ENCODE results near the gene VWDE. TPM values are rescaled to one million over a fixed set of nuclear protein-coding genes. Genes with fewer than 3 reads are reported as not detected.

Gene VWDE
- total and polyA plus RNA-seq, 2 of the 8 experiments (the other 6 are each of a cell fraction or from before 2014, with no cell fraction given), result 11.0 to 21.2 TPM

- TF ChIP-seq HDAC6 (IDR thresholded peaks at IDR 0.05; ENCODE audit: low read depth, low read length) (no peak), SIX5 (IDR thresholded peaks at IDR 0.05; ENCODE audit: low read depth, low read length) (no peak), CEBPB (IDR thresholded peaks at IDR 0.05; ENCODE audit: low read depth, low read length) (no peak), SP4 (IDR thresholded peaks at IDR 0.05; ENCODE audit: low read length) (no peak), JUND (IDR thresholded peaks at IDR 0.05; ENCODE audit: low read length) (no peak), CREB1 (IDR thresholded peaks at IDR 0.05) (no peak), MAFK (IDR thresholded peaks at IDR 0.05; ENCODE audit: low read depth, low read length) (no peak), SUZ12 (IDR thresholded peaks at IDR 0.05; ENCODE audit: low read length) (no peak), GABPA (IDR thresholded peaks at IDR 0.05; ENCODE audit: borderline replicate concordance, insufficient read depth, low read length) (no peak), RAD21 (IDR thresholded peaks at IDR 0.05 in 1 of 2, conservative IDR thresholded peaks at IDR 0.05 in 1 of 2; ENCODE audit: low read depth in 2 of 2, low read length in 2 of 2) (no peak), POLR2AphosphoS5 (IDR thresholded peaks at IDR 0.05; ENCODE audit: low read depth, low read length) (no peak), TAF7 (optimal IDR thresholded peaks at IDR 0.05; ENCODE audit: borderline replicate concordance, low read depth, low read length) (no peak), EGR1 (IDR thresholded peaks at IDR 0.05; ENCODE audit: borderline replicate concordance, low read depth, low read length) (no peak)
Measured at GRCh38 chr7:12369072-12369471, 34.6 kb downstream of the VWDE start (continued).

Measured in H1 (cell line).